HG03064 (cell line): Measurements from ENCODE around the gene NACC1.
"Not testable (repeated sequence)": the region's sequence is repeated elsewhere in the genome, so short reads cannot be mapped to it uniquely, and the experiment has no call there.

Experiments
- ATAC-seq: cut with Tn5 transposase; IDR thresholded peaks from one replicate; pipeline ENCODE4 v1.9.1; 2021; ENCODE audit warnings: low read depth; ENCODE audit not compliant: unreplicated experiment

The NACC1 gene

DNA sequence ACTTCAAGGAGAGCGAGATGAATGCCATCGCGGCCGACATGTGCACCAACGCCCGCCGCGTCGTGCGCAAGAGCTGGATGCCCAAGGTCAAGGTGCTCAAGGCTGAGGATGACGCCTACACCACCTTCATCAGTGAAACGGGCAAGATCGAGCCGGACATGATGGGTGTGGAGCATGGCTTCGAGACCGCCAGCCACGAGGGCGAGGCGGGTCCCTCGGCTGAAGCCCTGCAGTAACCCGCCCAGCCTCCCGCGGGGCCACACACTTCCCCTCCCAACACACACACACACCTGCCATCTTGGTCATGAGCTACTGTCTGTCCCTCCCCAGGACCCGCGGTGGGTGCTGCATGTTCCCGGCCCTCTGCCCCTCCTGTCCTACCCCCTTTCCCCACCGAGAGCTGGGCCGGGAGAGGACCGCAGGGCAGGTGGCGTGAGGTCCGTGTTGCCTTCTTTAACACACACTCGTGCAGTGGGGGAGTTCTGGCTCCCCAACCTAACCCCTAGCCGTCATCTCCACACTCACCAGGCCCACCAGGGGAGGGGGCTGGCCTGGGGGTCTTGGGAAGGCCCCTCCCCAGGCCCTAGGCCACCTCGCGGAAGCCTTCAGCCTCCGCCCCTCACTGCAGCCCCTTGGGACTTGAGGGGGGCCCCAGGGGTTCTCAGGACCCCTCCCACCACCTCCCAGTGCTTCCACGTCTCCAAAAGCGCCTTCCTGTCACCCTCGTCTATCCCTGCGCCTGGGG is 20.3 kb downstream of the NACC1 start:
- no peak for ATAC-seq

DNA sequence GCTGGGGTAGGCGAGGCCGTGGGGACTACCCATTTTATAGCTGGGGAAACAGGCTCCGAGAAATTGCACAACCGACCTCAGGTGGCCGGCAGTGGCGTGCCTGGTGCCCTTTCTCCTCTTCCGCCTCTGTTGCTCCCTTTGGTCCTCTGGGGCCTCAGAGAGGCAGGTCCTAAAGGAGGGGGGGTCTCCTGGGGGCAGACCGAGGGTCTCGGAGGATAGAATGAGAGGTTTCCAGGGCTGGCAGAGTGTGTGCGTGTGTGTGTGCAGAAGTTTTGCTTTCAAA is 20.8 kb downstream of the NACC1 start:
- ATAC-seq = no peak

DNA sequence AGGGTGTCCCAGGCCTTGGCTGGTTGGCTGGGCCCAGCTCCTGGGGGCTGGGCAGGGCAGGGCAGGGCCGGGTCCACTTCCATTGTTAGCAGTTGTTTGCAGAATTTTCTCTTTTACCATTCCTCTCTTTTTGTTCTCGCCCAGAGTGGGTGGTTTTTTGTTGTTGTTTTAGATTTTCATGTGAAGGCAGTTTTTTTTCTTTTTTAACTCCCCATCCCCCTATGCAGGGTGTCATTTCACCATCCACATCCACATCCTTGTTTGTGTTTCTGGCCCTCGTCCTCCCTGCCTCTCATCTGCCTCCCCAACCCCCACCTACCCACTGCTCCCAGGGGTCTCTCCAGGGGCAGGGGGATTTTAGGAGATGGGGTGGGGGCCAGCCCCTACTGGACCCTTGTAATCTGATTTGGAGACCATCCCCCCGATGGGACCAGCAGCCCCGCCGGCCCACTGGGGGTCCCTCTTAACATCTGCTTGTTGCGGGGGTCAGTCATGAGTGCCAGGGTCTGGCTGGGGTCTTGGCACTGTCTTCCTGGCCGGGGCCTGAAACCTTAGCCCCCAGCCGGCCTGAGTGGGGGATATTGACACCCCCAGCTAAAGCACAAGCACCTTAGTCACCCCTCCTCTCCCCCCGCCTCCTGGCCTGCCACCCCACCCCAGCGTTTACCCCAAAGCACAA is 21.7 kb downstream of the NACC1 start:
- no peak for ATAC-seq

DNA sequence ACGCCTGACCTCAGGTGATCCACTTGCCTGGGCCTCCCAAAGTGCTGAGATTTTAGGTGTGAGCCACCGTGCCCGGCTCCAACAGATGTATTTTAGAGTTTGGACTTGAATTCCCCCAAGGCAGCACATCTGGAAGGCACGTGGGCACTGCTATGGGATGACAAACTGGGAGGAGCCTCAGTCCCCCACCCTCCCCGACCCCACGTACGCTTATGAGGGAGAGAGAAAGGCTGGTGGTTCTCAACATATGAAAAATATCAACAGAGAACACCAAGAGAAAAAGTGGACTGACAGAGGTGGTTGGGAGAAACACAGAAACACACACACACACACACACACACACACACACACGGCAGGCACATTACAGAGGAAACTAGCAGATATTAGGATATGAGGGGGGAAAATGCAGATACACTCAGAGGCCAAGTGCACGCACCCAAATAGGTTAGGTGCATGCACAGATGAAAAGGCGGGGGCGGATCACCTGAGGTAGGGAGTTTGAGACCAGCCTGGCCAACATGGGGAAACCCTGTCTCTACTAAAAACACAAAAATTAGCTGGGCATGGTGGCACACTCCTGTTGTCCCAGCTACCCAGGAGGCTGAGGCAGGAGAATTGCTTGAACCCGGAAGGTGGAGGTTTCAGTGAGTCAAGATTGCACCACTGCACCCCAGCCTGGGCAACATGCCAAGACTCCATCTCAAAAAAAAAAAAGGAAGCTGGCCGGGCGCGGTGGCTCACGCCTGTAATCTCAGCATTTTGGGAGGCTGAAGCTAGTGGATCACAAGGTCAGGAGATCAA is 28.9 kb downstream of the NACC1 start:
- no peak for ATAC-seq

DNA sequence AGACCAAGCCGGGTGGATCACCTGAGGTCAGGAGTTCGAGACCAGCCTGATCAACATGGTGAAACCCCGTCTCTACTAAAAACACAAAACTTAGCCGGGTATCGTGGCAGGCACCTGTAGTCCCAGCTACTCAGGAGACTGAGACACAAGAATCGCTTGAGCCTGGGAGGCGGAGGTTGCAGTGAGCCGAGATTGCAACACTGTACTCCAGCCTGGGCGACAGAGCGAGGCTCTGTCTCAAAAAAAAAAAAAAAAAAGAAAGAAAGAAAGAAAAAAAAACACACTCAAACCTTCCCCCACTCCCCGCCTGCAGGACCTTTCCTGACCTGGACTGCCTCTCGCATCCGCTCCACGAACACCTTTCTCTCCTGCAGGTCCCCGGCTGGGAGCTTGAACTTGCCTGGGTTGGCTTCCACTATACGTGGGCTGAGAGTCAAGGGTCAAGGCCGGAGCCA is 31.1 kb downstream of the NACC1 start:
- ATAC-seq = not testable (repeated sequence)

DNA sequence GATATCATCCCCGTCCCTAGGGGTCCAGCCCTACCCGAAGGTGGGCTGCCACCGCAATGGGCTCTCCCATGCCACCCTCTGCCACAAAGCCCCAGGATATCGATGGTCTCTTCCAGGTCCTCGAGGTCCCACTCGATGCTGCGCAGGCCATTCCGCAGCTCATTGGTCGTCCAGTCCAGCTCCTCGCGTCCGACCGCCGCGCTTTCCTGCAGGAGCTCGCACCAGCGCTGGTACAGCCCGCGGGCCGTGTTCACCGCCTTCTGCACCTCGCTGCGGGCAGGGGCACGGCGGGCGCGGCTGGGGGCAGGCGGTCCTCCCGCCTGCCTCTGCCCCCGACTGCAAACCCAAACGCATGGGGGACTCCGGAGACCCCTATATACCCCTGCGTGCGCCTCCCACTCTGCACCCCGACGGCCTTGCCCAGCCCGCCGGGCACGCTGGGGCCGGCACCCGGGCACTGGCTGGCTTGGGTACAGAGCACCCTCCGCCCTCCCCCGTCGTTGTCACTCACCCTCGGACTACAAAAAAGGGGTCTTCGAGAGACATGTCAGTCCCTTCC is 31.6 kb downstream of the NACC1 start:
- no peak for ATAC-seq

DNA sequence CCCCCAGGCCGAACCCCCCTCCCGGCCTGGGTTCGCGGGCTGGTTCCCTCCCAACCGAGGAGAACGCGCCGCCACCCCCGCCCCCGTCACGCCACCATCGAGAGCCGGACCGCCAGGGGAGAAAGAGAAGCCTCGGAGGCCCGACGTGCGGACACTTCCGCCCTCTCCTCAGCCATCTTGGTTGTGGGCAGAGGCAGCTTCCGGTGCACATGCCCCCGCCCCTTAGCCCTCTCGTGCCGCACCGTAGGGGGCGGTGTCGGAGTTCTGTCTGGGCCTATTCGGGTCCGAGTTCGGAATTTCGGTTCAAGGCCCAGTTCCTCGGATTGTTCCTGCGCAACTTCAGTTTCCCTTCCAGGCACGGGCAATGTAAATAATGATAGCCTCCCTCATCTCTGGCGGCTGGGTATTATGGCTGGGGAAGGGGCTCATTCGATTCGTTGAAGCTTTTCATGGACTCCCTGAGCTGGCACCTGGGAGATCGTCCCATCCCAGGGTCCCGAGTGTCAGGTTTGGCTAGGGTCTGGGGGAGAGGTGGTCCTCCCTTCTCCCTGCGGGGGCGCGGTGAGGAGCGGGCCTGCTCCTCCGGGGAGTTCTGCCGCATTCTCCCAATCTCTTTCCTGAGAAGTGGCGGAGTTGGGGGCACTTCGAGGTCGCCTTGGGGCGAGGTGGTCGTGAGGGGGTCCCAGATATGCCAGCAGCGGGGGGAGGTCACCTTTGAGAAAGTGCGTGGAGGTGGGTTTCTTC is 32.3 kb downstream of the NACC1 start, which contains the start of the genes IER2 and STX10:
Gene IER2, plus strand, starts transcription at position 225 of the 744 bp plus-strand sequence. CDS start 2,776 bp downstream, outside the sequence.
Gene STX10, minus strand, starts transcription at position 189 of the 744 bp plus-strand sequence. CDS start 202 bp downstream, outside the sequence.
- no peak for ATAC-seq

DNA sequence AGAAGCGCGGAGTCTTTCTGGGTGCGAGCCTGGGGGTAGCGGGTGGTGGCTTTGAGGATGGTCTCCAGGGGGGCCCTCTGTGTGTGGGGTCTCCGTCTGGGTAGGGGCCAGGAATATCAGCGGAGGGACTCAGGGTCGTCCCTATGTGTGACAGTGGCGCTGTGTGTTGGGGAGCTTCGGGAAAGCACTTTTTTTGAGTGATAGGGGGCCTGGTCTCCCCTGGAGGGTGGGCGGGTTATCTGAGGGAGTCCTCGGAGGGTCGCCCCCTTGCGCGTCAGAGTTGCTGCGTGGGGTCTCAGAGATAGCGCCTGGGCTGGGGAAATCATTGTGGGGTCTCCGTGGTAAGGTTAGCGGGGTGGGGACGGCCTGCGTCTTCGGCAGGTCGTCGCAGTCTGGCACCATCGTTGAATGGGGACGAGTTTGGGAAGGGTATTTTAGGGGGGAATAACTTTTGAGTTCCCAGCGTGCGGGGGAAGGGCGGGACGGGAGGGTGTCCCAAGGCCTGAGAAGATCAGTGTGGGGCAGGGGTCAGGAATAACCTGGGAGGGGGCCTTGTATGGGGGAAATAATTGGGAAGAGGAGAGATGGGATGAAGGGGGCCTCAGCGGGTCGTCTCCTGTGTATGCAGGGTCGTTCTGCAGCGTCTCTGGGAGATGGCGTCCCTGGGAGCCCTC is 33.0 kb downstream of the NACC1 start:
- no peak for ATAC-seq

DNA sequence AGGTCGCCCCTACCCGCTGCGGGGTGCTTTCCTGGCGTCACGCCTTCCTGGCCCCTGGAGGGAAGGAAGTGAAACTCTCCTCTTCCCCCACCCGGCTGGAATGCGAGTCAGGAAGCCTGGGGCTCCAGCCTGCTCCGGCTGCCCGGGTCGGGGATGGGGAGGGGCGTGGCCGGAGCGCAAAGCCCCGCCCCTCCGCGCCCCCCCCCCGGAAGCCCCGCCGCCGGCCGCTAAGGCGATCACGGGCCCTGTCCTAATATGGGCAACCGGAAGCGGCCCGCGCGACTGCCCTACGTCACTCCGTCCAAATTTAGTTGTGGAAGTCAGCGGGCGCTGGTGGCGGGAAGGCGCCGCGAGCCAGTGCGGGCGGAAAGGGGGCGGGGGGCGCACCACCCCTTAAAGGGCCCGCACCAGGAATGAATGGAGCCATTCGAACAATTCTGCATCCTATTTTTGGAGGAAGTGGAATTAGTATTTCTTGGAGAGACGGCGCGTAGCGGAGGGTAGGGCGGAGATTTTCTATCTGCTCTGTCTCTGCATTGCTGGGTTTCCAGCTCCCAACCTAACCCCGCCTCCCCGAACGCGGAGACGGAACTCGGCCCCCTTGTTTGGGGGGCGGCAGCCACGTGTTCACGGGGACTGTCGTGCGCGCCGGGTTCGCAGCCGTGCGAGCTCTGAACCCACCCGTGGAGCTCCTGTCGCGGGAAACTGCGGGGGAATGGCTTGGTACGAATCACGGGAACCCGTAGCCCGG is 33.7 kb downstream of the NACC1 start:
- ATAC-seq = no peak

DNA sequence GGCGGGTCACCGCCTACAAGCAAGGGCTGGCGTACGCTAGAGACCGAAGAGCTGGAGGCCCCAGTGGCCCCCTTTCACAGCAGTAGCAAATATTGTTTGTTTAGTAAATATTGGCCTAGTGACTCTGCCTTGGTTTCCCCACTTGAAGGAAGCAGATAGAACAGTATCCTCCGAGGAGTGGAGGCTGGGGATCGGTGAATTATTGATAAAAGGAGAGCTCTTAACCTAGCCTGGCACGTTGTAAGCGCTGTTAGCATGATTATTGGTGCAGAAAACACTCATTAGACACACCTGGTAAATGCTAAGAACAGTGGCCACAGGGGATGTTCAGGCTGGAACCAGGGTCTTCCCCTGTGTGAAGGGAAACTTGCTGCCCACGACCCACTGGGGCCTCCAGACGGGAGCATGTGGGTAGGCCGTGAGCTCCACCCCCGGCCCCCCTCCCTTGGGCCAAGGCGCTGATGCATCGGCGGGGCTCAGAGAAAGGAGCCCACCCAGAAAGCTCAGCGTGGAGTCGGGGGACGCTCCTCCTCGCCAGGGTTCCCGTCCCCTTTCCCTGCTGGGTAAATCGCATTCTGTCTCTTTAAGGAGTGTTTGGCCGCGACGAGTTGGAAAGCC is 34.4 kb downstream of the NACC1 start:
- no peak for ATAC-seq

DNA sequence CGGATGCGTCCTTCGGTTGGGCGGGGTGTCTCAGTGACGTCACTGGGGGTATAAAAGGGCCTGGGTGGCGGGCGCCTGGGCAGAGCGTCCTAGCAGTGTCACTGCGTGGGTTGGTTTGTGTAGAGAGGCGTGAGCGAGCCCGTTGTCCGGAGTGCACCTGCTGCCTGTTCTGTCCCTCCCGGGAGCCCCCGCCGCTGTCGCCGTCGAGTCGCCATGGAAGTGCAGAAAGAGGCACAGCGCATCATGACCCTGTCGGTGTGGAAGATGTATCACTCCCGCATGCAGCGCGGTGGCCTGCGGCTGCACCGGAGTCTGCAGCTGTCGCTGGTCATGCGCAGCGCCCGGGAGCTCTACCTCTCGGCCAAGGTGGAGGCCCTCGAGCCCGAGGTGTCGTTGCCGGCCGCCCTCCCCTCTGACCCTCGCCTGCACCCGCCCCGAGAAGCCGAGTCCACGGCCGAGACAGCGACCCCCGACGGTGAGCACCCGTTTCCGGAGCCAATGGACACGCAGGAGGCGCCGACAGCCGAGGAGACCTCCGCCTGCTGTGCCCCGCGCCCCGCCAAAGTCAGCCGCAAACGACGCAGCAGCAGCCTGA is 35.0 kb downstream of the NACC1 start:
- ATAC-seq = no peak

DNA sequence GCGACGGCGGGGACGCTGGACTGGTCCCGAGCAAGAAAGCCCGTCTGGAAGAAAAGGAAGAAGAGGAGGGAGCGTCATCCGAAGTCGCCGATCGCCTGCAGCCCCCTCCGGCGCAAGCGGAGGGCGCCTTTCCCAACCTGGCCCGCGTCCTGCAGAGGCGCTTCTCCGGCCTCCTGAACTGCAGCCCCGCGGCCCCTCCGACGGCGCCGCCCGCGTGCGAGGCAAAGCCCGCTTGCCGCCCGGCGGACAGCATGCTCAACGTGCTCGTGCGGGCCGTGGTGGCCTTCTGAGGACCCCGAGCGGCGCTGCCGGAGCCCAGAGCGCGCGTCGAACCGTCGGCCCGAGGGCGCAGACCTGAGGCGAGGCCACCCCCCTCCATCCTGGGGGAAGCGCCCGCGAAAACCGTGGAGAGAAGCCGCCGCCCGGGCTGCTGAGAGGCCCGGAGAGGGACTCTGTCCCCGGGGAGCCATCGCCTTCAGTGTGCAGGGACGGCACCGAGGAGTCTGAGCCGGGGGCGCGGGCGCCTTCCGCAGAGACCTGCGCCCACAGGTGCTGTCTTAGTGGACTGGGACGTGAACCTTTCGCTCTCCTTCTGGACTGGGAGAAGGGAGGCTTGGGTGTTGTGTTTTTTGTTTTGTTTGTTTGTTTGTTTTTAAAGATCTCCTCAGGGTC is 35.6 kb downstream of the NACC1 start:
- ATAC-seq = no peak

DNA sequence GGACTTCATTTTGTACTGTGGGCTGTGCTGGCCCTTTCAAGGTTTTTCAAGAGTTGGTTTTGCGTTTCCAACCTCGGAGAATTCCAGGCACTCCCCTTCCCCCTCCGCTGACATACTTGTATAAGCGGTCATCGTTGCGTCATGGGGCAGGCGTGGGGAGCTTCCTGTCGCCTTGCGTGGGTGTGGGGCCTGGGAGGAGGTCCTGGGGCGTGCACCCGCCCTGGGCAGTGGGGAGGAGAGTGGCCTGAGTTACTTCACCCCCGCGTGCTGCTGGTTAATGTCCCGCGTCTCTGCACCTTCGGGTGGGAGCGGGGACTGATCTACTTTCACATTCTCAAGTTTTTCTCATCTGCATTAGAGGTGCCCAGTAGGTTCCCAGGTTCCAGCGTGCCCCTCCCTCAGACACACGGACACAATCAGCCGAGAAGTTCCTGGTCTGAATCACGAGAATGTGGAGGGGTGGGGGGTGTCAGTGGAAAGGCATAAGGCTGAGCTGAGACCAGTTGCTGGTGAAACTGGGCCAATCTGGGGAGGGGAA is 36.2 kb downstream of the NACC1 start:
- no peak for ATAC-seq

DNA sequence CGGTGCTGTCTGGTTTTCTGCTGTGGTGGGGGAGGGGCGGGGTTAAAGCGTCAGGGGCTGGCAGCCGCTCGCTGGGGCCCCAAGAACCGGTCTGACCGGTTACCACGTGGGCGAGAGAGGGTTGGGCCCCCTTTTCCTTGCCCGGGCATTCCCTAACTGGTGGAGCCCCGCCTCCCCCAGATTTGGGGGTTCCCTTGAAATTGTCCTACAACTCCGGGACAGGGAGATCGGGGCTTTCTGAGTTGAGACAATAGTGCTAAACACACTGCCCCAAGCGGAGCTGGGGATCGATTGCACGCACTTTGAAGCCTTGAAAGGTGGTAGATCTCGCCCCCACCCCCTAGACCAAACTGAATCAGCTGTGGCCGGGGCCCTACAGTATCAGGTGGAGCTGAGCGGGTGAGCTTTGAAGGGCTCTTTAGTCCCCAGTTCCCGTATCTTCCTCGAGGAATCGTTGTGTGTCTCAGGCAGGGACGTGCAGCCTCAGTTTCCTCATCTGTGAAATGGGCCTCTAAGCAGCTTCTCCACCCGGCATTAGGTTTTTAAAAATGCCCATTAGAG is 36.9 kb downstream of the NACC1 start:
- no peak for ATAC-seq

DNA sequence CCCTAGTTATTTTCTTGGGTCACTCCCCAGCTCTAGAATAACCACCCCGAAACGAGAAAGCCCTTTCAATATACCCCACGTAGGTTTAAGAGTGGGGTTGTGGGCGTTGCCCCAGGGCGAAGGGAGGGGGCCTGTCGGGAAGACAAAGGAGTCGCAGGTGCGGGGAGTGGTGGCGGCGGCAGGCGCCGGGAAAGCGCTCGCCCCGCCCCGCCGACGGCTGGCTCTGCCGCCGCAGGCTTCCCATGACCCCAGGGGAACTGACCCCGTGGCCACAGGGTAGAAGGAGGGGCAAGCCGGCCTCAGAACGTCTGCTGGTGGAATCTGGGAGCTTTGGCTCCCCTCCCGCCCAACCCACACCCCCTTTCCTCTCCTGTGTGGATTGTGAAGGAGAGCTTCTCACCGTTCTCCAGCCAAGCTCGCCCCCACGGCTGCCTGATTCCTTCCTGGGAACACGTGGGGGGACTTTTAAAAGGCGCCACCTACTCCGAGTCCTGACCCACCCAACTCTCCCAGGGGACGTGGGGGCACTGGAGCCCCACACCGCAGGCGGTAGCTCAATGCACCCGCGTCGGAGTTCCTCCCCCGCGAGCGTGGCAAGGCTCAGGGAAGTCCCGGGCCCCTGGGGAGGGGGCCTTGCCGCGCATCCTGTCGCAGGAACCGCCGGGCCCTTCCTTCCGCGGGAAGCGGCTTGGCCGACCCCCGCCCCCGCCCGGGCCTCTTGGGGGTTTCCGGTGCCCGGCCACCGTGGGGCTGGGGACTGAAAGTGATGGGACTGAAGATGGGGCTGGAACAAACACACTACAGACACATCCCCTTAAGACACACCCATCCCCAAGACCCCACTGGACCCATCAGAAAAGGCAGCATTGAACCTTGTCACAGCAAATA is 37.7 kb downstream of the NACC1 start:
- no peak for ATAC-seq

DNA sequence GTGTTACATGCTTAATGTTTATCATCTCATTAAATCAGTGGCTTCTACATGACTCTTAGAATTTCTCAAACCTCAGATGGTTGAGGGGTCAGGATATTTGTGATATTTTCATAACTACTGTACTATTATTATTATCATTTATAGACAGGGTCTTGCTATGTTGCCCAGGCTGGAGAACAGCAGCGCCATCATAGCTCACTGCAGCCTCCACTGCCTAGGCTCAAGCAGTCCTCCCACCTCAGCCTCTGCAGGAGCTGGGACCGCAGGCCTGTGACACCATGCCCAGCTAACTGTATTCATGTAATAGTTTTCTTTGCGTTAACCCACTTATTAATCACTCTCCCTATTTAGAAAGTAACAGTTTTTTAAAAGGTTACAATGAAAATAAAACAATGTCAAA is 41.6 kb downstream of the NACC1 start:
- ATAC-seq = no peak
